GM08714 (cell line): ENCODE results near the gene RUVBL2.
A peak's percentile ranks its signal among the peaks of the same experiment; 100 is the strongest.

ENCODE experiments used
- H3K4me3 ChIP-seq: fragments of 200-500 bp; sonication (Bioruptor generic); 2 replicates; pipeline ENCODE4 v1.5.1; 2014; ENCODE audit warnings: mild to moderate bottlenecking, low read length, inconsistent platforms
- ZNF274 ChIP-seq: IDR thresholded peaks from 2 replicates; pipeline ENCODE4 v1.6.1; 2012; ENCODE audit warnings: mild to moderate bottlenecking, low read depth, low read length

The RUVBL2 gene

GRCh38 chr19:48991011-48991609, 2.6 kb upstream of the RUVBL2 start:
- no peak for TF ChIP-seq ZNF274
- no peak overlapping the region for H3K4me3 ChIP-seq

GRCh38 chr19:48991873-48992580, 1.7 kb upstream of the RUVBL2 start:
- no peak for TF ChIP-seq ZNF274
- peak overlapping the region; percentile 85 for H3K4me3 ChIP-seq

GRCh38 chr19:48992581-48993174, 1.0 kb upstream of the RUVBL2 start:
- TF ChIP-seq ZNF274 = no peak

GRCh38 chr19:48994035-48994386, 324 bp downstream of the RUVBL2 start:
- no peak for TF ChIP-seq ZNF274
- H3K4me3 ChIP-seq = peak overlapping the region; percentile 69

More at GRCh38 chr19:48992581-48993174, 1.0 kb upstream of the RUVBL2 start:
- peak overlapping the region; percentile 85 for H3K4me3 ChIP-seq

- TF ChIP-seq ZNF274 = no peak
- H3K4me3 ChIP-seq = no peak overlapping the region
Measured at GRCh38 chr19:48997972-48998371, 4.3 kb downstream of the RUVBL2 start.

GRCh38 chr19:48999481-49000325, 6.0 kb downstream of the RUVBL2 start:
- no peak overlapping the region for H3K4me3 ChIP-seq
- no peak for TF ChIP-seq ZNF274

GRCh38 chr19:49004133-49004532, 10.4 kb downstream of the RUVBL2 start:
- no peak for TF ChIP-seq ZNF274

GRCh38 chr19:49004964-49005614, 11.4 kb downstream of the RUVBL2 start:
- H3K4me3 ChIP-seq = no peak overlapping the region
- TF ChIP-seq ZNF274 = no peak

More at GRCh38 chr19:49004133-49004532, 10.4 kb downstream of the RUVBL2 start:
- no peak overlapping the region for H3K4me3 ChIP-seq

GRCh38 chr19:49006905-49007304, 13.2 kb downstream of the RUVBL2 start:
- TF ChIP-seq ZNF274 = no peak
- no peak overlapping the region for H3K4me3 ChIP-seq

- TF ChIP-seq ZNF274 = no peak
Measured at GRCh38 chr19:49009828-49010227, 16.1 kb downstream of the RUVBL2 start.

GRCh38 chr19:49010453-49010852, 16.8 kb downstream of the RUVBL2 start:
- no peak overlapping the region for H3K4me3 ChIP-seq
- no peak for TF ChIP-seq ZNF274

More at GRCh38 chr19:49009828-49010227, 16.1 kb downstream of the RUVBL2 start:
- H3K4me3 ChIP-seq = no peak overlapping the region

- no peak overlapping the region for H3K4me3 ChIP-seq
- no peak for TF ChIP-seq ZNF274
Measured at GRCh38 chr19:49011194-49011593, 17.5 kb downstream of the RUVBL2 start.

GRCh38 chr19:49014123-49014869, 20.6 kb downstream of the RUVBL2 start:
- TF ChIP-seq ZNF274 = no peak
- H3K4me3 ChIP-seq = no peak overlapping the region
